Measurements from ENCODE around the gene SAP30L.

SAP30L gene, protein sequence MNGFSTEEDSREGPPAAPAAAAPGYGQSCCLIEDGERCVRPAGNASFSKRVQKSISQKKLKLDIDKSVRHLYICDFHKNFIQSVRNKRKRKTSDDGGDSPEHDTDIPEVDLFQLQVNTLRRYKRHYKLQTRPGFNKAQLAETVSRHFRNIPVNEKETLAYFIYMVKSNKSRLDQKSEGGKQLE

DNA sequence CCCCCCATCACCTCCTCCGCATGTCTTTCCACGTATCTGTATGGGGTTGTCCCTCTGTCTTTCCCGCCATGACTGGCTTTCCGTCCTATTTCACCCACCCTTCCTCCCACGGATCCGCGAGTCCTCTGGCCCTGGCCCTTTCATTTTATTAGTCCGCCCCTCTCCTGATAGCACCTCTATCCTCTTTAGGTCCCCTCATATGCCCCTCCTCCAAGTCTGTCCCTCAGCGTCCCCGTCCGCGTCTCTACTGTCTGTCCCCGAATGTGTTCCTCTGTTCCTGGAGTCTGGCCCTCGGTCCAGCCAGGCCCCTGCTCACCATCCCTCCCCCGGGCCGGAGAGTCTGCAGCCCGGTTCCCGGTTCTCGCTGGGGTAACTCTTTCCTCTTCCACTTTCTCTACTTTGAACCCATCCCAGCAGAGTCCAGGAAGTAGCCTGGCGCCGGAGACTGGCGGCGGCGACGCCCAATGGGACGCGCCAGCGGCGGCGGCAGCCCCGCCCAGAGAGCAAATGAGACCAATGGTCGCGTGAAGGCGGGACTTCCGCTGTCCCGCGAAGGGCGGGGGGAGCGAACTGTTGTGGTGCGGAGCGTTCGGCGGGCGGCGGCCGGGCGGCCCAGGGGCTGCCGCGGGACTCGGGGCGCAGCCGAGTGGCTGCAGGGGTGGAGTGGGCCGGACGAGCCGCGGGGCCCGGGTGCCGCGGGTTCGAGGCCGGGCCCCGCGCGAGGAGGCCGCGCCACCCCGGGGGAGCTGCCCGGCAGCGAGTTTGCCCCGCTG is at the start of gene SAP30L:
TSS of gene SAP30L (plus strand) at position 576 of the 773 bp plus-strand sequence. CDS start 608 bp downstream, outside the sequence.
- DNase-seq, result peak; percentile 76

- DNase-seq, result no peak
These were observed 49.7 kb upstream of the SAP30L start for GRCh38 chr5:154396128-154396527.

GRCh38 chr5:154397652-154398406 is 48.0 kb upstream of the SAP30L start:
- DNase-seq, result peak; percentile 41

DNA sequence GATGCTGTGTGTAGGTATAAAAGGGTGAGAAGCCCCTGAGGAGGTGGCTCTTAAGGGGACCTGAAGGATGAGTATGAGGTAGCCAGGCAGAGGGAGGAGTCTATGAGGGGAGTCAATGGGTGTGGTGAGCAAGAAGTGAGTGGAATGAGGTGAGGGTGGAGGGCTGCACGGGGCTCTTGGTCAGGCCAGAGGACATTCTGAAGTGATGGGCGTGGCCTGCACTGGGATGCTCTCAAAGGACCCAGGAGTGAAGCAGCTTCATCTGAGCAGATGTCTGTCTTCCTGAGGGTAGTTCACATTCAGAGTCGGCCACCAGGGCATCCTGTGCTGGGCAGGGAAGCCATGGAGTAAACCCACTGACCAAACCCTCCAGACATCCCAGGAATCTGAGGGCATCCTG is 45.1 kb upstream of the SAP30L start:
- no peak for DNase-seq

- DNase-seq, result no peak
These were observed 44.4 kb upstream of the SAP30L start for GRCh38 chr5:154401355-154401754.

GRCh38 chr5:154401931-154402330 is 43.9 kb upstream of the SAP30L start:
- DNase-seq, result no peak

- no peak for DNase-seq
These were observed 43.2 kb upstream of the SAP30L start for GRCh38 chr5:154402611-154403010.

DNA sequence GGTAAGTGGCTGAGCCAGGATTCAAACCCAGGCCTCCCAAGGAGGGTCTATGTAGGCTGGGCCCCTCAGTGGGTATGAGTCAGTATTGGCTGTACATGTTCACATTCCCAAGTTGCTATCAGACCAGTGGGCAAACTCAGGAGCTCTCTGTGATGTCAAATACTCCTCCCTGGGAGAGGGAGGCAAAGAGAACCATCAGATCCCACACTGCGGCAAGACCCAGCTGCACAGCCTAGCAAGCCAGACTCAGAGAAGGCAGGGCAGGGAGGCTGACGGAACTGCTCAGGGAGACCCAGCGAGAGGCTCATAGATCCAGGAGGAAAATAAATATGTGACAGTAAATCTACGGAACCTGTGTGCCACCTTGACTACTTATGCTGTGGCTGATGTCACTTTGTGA is 42.6 kb upstream of the SAP30L start:
- DNase-seq, result no peak

DNA sequence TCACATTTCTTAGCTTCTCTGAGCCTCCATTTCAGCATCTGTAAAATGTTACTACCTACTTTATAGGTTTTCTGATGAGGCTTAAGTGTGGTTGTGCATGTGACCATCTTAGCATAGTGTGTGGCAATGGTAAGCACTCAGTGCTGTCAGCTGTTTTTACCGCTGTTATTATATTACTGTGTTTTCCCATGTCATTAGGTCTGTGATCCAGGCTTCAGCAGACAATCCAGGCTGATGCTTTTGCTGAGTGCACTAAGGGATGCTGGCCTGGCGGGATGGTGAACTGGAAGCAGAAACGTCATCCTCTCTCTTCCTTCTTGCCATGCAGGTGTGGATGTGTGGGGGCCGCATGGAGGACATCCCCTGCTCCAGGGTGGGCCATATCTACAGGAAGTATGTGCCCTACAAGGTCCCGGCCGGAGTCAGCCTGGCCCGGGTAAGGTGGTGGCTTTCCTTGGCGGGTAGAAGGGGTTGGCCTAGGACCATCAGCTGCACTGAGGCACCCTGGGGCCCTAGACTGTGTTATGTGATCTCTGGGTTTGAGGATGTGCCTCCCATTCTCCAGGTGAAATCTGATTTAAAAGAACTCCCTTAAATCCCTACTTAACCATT is 41.9 kb upstream of the SAP30L start:
- DNase-seq, result no peak

DNA sequence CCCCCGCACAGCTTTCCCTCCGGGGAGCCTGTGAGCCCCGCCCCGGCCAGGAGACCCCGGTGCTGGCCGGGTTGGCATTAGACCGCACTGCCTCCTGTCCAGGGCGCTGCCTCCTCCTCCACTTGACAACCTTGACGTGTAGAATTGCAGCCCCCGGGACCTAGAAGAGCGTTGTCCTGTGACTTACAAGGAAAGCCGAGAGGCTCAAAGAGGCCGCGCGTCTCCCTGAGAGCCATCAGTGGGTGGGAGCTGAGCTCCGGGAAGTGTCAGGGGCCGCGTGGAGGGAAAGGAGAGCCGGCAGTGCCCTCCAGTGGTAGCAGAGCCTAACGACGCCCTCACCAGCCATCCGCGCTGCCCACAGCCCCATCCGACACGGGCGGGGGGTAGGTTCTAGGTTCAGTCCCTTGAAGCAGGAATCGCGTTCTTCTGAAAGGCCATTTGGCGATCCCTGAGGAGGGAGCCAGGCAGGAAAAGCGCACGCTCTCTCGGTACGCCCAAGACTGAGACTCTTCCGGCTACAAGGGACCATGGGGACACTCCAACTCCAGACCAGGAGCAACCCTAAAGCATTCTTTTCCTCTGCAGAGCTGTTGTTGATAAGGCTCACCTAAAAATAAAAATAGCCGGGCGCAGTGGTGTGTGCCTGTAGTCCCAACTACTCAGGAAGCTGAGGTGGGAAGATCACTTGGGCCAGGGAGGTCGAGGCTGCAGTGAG is 40.6 kb upstream of the SAP30L start:
- peak; percentile 54 for DNase-seq

DNA sequence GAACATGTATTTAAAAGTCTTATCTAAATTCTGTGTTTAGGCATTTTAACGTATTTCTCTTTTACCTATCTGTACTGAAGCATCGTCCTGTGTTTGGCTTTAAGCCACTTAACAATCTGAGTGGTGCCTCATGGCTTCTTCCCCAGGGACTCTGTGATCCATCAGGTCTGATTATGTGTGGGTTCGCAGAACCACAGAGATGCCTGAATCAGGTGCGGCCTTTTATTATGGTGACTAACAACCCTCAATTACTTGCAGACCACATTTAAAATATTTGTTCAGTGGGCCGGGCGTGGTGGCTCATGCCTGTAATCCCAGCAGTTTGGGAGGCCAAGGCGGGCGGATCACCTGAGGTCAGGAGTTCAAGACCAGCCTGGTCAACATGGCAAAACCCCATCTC is 39.6 kb upstream of the SAP30L start:
- no peak for DNase-seq

DNA sequence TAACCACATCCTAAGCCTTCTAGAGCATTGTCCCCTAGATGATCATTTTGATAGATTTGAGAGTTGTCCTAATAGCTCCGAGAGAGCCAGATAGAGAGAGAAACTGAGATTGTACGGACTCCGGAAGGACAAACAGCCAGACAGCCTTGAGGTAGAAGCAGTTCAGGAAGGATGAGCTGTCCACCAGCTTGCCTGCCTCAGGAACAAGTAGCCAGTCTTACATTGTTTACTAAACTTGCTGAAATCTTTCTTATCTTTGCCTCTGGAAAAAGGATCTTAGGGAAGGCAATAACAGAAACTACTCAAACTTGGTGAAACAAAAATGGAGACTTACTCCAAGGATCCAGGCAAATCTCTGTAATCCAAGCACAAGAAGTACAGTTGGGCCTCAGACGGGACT is 39.0 kb upstream of the SAP30L start:
- no peak for DNase-seq

GRCh38 chr5:154408811-154409210 is 37.0 kb upstream of the SAP30L start:
- DNase-seq, result no peak

GRCh38 chr5:154409230-154409840 is 36.5 kb upstream of the SAP30L start:
- DNase-seq, result no peak

- DNase-seq, result no peak
These were observed 35.8 kb upstream of the SAP30L start for GRCh38 chr5:154410008-154410407.

DNA sequence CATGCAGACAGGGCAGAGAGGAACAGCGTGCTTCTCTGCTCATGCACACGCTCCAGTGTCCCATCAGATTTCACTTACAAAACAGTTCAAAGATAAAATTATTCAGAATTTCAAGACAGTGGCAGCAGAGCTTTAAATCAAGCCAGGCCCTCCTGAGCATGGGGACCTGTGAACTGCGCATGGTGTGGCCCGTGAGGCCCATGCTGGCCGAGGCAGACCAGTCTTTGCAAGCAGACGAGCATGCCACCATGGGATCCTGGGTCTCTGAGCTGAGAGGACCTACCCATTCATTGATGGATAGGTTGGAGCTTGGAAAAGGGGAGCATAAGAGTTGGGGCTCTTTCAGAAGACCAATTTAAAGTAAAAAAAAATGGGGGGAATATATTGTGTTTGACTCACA is 35.0 kb upstream of the SAP30L start:
- DNase-seq, result no peak

DNA sequence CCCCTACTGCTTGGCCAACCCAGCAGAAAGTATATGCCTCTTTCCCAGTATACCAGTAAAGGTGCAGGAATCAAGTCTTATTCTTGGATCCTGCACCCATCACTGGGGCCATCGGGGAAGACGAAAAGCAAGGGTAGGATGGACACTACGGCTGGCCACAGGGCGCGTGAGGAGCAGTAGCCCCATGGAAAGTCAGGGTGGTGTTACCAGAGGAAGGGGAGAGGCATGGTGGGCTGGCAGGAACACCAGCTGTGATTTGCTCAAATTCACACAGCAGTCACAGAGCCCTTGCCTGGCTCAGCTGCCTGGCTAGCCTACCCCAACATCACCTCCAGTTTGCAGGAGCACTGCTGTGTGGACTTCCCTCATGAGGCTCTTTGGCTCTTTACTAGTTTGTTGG is 34.5 kb upstream of the SAP30L start:
- DNase-seq, result no peak

GRCh38 chr5:154412316-154412715 is 33.5 kb upstream of the SAP30L start:
- no peak for DNase-seq

DNA sequence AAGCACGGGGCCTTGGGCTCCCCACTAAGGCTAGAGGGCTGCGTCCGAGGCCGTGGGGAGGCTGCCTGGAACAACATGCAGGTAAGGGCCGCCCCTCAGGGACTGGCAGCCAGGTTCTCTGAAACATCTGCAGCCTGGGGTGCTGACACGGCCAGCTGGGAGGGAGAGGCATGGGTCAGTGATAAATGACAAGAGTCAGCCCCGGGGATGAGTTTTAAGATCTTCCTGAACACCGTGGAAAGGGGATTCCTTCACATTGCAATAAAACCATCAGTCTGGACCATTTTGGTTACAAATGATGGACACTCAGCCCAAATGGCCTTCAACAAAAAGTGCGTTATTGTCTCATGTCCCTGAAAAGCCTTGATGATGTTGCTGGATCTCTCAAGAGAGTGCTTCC is 32.9 kb upstream of the SAP30L start:
- no peak for DNase-seq

DNA sequence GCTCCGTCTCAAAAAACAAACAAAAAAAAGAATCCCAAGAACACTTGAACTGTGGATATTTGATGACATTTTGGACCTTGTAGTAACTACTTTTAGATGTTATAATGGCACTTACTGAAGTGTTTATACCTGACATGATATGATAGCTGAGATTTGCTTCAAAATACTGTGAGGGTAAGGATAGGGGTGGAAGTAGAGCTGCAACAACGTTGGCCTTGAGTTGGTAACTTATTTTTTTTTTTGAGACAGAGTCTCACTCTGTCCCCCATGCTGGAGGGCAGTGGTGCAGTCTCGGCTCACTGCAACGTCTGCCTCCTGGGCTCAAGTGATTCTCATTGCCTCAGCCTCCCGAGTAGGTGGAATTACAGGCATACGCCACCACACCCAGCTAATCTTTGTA is 30.7 kb upstream of the SAP30L start:
- no peak for DNase-seq

- peak; percentile 49 for DNase-seq
These were observed 27.4 kb upstream of the SAP30L start for GRCh38 chr5:154418344-154418820.

DNA sequence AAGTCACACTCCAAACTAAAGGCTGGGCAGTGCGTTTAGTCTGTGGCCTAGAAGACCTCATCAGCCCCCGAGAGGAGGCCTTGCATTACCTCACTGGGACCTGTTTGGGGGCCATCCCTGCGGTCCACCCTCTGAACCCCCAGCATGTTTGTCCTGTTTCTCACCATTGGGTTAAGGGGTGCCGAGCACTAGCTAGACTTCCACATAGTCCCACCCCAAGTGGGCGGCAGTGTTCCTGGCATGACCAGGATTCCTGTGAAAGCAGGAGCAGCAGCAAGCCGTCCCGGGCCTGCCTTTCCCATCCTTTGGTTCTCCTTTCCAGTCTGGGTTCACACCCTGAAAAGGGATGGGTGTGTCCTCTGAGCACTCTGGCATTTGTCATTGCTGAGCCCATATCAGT is 26.6 kb upstream of the SAP30L start:
- DNase-seq, result no peak
